ENCODE data around the gene WFDC2.

The WFDC2 gene

DNA sequence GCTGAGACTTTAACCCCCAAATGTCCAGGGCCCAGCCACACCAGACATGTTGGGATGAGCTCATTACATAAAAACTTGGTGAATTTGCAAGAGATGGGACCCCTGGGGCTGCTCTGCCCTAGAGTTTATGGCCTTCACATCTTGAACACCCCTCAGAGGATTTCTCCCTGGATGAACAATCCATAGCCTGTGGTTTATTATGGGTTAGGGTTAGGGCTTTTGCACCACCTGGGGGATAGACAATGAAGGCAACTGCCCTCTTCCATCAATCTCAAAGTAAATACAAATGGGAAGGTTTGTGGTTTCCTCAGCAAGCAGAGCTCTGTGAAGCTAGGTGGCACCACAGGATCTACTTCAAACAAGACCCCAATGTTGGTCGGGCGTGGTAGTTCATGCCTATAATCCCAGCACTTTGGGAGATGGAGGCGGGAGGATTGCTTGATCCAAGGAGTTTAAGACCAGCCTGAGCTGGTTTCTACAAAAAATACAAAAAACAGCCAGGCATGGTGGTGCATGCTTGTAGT, 28.5 kb downstream of the WFDC2 start:
- no peak for DNase-seq (ENCODE audit: low read depth in 3 of 3)

DNA sequence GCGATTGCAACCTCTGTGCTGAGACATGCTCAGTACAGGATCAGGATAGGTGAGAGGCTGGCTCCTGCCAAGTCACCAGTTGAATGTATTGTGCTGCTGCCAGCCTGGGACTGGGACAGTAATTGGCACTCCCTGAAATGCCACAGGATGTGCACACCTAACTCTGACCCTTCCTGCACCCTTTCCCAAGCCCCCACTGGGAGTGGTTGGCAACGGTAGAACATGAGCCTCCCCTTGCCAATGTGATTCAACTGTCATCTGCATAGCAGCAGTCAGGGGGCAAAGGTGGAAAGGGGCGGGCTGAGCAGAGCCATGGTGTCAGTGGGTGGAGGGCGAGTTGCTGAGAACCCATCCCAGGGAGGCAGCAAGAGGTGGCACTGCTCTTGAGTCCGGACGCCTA, 30.5 kb downstream of the WFDC2 start:
- DNase-seq (ENCODE audit: low read depth in 3 of 3), result no peak

DNA sequence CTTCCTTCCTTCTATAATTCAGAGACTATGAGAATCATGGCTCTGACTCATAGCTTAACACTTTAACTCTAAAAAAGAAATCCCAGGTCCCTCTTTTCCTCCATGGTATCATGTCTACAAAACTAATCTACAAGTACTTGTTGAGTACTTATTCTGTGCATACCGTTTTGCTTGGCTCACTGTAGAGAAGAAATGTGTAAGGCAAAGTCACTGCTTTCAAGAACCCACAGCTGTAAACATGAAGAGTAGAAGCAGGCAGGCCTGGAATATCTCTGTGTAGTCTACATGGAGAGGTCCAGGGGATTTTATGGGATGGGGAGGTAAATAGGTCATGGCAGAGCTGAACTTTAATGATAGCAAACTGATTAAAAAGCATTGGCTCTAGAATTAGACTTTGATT, 32.0 kb downstream of the WFDC2 start:
- DNase-seq (ENCODE audit: low read depth in 3 of 3), result no peak

DNA sequence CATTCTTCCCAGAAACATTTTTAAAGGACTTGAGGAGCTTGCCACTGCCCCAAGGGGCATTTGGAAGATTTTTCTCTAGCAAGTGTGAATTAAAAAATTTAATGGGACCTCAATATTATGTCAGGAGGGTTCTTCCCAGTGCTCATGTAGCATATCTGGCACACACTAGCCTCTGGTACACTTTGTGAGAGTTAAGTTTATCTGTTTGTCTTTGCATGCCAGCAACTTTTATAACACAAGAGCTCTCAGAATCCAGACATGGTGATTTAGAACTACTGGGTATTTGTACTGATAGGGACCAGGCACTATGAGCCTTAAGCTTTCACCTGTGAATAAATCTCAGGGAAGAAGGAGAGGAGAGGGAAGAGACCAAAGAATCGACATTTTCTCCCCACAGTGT, 33.0 kb downstream of the WFDC2 start:
- DNase-seq (ENCODE audit: low read depth in 3 of 3), result no peak

DNA sequence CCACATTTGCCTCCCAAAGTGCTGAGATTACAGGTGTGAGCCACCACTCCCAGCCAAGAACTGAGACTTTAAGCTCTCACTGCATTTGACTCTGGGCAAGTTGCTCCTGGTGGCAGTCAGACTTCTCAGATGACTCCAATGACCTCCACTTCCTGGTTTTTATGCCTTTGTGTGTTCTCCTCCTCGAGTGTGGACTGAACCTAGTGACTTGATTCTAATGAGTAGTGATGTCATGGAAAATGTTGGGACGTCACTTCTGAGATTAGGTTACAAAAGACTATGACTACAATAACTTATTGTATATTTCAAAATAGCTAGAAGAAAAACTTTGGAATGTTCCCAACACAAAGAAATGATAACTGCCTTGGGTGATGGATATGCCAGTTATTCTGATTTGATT, 33.9 kb downstream of the WFDC2 start:
- DNase-seq (ENCODE audit: low read depth in 3 of 3), result no peak

DNA sequence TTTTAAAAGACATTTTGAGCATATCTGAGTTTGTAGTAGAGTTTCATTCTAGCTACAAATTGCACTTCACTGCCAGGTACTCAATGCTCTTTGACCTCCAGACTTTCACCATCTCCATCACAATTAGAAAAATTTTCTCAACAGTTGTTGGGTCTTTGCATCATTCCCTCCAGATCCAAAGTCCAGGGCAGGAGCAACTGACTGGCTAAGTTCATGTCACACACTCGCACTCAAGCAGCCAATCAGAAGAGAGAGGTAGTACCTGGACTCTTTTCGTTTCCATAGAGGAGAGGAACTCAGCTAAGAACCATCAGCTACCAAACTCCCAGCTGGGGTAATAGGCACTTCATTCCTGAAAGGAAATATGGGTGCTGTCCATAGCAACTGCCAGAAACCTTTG, 36.8 kb downstream of the WFDC2 start:
- DNase-seq (ENCODE audit: low read depth in 3 of 3), result no peak

DNA sequence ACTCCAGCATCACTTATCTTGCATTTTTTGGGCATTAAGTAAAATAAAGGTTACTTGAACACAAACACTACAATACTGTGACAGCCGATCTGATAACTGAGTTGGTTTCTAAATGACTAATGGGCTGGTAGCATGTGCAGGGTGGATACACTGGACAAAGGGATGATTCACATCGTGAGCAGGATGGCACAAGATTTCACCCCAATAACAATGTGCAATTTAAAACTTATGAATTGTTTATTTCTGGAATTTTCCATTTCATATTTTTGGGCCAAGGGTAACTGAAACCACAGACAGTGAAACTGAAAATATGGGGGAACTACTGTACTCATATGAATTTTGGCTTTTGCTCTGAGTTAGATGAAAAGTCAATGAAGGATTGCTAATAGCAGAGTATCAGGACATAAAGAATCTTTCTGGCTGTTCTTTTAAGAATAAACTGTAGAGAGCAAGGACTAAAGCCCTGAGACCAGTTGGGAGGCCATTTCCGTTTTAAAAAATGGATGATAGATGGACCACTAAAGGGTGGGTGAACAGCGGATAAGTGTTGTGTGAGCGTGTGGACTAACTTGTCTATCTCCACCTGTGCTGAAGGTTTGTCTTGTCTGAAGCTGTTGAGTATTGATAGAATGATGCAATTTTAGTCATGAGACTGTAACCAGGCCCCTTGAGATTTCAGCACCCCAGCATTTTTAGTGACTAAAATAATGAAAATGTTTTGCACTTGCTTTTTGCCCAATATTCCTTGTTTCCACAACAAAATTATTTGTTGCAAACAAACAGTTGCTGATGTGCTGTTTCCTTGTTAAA, 37.7 kb downstream of the WFDC2 start:
- no peak for DNase-seq (ENCODE audit: low read depth in 3 of 3)

DNA sequence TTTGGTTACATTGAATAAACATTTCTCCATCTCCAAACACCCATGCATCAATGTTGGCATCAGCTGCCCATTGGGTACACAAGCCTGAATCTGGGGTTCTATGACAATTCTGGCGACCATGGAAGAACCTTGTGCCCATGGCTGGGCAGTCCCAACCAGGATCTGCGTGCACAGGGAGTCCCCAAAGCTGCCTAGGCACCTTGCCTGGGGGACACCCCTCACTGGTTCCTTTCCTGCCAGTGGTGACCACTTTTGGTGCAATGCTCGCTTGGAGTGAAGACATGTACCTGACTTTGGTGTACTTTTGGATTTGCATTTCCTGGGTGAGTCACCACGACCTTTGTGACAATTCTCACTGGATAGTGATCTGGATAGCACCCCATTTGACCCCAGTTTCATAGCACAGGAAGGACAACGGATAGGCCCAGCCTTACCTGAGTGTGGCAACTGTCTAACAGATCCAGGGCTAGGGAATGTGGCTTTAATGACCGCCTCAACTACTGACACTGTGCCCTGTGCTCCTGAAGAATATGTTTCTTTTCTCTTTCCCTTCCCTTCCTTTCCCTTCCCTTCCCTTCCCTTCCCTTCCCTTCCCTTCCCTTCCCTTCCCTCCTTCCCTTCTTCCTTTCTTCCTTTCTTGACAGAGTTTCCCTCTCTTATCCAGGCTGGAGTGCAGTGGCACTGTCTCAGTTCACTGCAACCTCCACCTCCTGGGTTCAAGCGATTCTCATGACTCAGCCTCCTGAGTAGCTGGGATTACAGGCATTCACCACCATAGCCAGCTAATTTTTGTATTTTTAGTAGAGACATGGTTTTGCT, 38.7 kb downstream of the WFDC2 start:
- no peak for DNase-seq (ENCODE audit: low read depth in 3 of 3)

DNA sequence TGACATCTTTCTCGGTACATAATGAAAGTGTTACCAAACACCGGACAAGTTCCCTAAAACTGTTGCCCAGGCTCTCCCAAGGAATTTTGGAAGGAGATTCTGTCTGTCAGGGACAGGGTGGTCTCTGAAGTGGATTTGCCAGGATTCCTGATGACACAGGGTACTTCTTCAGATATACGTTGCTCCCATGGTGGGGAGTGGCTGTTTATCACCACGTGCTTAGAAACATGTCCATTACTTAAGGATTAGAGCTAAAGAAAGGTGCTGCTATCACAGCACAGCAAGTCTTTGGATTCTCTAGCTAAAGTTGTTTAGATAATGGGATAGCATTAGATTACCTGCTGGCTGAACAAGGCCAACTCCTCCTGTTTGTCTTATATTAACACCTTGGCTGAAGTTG, 39.5 kb downstream of the WFDC2 start:
- DNase-seq (ENCODE audit: low read depth in 3 of 3), result no peak

DNA sequence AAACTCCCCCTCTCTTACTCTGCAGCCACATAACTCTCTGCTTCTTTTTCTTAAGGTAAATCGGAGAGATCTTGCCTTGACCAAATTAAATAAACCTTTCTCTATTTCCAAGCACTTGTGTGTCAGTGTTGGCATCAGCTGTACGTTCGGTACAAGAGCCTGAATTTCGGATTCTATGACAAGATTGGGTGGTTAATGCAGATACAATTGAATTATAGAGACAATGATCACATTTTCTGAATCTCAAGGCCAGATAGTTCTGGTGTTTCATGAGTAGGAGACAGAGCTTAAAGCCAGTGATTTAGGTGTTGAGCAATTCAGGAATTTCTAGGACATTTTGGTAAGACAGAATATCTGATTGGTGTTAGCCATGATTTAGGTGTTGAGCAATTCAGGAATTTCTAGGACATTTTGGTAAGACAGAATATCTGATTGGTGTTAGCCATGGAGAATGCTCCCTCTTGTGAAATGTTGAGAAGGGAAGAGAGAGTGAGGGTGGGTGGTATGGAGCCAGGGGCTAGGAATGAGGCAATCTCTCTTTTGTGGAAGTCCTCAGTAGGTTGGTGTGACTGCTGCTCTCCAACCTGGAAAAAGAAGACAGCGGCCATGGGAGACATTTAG, 40.8 kb downstream of the WFDC2 start:
- DNase-seq (ENCODE audit: low read depth in 3 of 3), result no peak

DNA sequence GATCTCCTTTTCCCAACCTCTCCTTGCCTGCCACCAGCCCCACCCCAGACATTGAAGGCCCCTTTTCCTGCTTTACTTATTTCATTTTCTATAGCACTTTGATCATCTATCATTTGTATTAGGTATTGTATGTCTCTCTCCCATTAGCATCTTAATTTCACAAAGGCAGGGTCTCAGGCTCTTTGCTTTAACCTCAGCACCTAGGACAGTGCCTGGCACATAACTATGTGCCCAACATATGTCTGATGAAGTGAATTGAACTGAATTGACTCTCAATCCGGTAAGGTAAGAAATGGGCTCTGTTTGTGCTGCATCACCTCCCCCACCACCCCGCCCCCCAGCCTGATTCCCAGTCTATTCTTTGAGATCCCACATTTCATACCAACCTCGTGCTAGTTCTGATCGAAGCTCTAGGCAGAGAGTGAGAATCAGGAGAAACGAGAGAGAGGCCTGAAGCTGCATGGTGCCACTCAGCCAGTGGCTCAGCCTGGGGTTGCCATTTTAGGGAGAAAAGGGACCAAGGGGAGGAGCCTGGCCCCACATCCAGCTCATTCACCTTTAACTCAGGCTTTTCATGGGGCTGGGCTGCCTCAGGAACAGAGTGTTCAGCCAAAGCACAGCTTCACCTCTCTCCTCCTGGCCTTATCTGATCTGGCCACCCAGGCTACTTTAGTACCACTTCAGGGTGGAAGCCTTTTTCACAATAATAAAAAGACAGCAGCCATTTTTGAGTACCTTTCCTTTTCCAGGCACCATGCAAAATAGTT, 45.8 kb downstream of the WFDC2 start, which contains the start of gene SPINT3:
Gene SPINT3, minus strand, starts transcription at position 476 of the 767 bp plus-strand sequence. Its CDS starts 14 bp downstream, at position 462.
- no peak for DNase-seq (ENCODE audit: low read depth in 3 of 3)

DNA sequence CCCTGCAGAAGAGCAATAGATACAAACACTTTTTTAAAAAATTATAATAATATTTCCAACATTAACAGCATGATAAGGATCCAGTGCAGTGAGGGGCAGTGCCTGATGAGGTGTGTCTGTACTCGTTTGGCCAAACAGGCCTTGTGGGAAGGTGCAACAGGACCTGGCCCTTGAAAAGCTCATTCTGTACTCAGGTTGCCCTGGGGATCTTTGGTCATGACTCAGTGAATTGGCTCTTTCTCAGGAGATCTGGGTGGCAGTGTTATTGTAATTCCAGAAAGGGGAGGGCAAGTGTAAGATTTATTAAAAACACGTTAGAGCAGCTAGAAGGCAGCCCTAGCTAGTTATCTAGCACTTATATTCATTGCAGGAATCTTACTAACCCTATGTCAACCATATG, 48.7 kb downstream of the WFDC2 start:
- DNase-seq (ENCODE audit: low read depth in 3 of 3), result no peak

DNA sequence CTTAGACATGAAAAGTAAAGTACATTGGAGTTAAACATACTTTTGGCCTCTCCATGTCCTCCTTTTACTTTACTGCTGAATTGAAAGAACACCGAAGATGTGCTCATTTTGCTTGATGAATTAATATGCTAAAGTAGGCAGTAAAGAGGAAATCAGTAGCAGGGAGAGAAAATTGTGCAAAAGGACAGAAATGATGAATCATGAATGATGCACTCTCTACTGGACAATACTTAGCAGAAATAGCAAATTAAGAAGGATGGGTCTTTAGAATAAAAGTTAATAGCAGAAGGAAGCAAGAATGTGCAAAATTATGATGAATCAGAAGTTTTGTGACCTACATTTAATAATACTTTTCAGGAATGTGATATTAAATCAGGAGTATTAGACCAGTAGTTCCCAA, 54.3 kb downstream of the WFDC2 start:
- DNase-seq (ENCODE audit: low read depth in 3 of 3), result no peak

DNA sequence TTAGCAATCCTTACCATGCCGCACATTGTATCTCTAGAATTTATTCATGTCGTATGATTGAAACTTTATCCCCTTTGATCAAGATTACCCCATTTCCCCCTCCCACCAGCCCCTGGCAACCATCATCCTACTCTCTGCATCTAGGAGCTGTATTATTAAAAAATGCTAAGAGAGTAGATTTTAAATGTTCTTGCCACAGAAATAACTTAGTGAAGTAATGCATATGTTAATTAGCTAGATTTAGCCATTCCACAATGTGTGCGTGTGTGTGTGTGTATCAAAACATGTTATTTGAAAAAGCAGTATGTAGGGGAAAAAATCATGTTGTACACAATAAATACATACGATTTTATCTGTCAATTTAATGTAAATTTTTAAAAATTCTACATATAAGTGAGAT, 57.7 kb downstream of the WFDC2 start:
- DNase-seq (ENCODE audit: low read depth in 3 of 3), result no peak
